ENCODE data around the gene SLC22A5.
A peak's percentile ranks its signal among the peaks of the same experiment; 100 is the strongest.

The SLC22A5 gene

DNA sequence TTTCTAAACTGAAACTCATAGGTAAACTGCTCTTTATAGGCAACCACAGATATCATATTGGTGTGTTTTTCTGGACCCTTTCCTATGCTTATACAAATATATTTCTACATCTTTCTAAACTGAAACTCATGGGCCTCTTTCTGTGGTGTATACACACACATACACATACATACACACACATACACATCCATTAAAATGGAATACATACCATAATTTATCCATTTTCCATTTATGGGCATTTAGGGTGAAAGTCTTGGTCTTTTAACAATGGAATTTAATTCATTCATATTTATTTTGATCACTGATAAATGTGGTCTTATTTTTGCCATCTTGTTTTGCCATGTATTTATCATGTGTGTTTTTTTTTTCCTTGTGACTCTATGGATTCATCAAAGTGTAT, 44.1 kb downstream of the SLC22A5 start:
- DNase-seq (ENCODE audit: low spot score): no peak

DNA sequence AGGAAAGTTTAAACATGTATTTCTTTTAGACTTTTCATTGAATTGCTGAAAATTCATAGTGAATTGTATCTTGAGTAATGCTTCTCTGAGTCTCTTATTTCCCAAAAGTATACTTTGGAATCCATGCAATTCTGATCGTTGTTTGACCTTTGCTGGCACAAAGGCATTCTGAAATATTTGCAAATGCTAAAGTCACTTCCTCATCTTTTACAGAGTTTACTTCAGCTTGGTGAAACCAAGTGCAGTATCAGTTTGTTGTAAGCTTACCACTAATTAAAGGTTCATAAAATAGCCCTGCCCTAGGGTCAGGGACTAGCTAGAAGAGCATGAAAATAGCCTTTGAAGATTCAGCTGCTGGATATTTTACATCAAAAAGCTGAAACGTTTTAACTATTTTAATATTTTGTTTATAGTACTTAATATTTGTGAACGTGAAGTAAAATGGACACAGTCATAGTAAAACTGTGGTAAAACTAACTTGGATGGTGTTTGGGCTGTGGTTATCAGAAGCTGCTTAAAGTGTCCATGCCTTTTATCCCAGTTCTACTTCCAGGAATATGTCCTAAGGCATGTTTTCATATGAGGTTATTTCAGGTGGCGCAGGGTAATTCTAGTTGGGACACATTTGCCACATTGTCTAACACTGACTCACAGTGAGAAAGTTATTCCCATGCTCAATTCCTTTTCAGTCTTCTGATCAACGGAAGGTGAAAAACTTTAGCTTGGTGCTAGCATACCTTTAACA, 45.3 kb downstream of the SLC22A5 start:
- peak; percentile 56 for DNase-seq (ENCODE audit: low spot score)

DNA sequence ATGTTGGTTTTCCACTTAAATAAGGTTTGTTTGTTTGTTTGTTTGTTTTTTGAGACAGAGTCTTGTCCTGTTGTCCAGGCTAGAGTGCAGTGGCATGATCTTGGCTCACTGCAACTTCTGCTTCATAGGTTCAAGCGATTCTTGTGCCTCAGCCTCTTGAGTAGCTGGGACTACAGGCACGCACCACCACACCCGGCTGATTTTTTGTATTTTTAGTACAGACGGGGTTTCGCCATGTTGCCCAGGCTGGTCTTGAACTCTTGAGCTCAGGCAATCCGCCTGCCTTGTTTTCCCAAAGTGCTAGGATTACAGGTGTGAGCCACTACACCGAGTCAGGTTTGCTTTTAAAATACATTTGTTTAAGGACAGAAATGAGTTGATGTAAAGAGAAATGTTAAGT, 46.0 kb downstream of the SLC22A5 start:
- peak; percentile 35 for DNase-seq (ENCODE audit: low spot score)

DNA sequence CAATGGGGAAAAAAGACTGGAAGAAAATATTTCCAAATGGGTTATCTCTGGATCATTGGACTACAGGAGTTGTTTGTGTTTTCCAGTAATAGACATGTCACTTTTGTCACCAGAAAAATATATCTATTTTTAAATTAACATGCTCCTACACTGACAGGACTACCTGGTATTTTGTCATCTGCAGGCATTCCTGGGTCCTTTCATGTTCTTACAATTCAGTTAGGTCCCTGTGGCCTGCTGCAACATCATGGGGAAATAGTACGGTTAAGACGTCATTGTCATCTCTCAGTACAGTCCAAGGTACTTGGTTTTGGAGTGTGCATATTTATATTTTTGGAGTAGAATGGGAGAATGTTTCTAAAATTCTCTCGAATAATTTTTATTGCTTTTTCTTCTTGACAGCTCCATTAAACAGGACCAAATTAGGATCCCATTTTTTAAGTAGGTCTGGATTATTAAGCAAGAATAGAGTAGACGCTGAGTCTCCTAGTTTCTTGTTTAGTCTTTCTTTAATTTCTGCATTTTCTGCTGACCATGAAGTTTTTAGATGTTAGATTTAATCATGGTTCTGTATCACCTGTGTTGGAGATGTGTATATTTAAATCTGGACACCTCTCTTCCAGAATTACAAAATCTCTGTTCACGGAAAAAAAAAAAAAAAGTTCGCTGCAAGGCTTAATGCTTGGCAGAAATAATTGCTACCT, 46.9 kb downstream of the SLC22A5 start:
- DNase-seq (ENCODE audit: low spot score): no peak

- DNase-seq (ENCODE audit: low spot score): no peak
Measured at GRCh38 chr5:132417010-132417439, 47.5 kb downstream of the SLC22A5 start.

DNA sequence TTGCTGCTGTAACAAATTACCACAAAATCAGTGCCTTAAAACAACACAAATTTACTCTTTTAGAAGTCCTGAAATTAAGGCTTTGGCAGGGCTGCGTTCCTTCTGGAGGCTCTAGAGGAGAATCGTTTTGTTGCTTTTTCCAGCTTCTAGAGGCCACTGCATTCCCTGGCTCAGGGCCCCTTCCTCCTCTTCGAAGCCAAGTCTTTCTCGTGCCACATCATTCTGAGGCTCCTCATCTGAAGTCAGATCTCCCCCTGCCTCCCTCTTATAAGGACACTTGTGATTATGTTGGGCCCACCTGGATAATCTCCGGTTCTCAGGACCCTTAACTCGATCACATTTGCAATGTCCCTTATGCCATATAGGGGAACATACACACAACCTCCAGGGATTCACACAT, 48.0 kb downstream of the SLC22A5 start:
- no peak for DNase-seq (ENCODE audit: low spot score)

GRCh38 chr5:132417889-132418485, 48.5 kb downstream of the SLC22A5 start:
- no peak for DNase-seq (ENCODE audit: low spot score)

DNA sequence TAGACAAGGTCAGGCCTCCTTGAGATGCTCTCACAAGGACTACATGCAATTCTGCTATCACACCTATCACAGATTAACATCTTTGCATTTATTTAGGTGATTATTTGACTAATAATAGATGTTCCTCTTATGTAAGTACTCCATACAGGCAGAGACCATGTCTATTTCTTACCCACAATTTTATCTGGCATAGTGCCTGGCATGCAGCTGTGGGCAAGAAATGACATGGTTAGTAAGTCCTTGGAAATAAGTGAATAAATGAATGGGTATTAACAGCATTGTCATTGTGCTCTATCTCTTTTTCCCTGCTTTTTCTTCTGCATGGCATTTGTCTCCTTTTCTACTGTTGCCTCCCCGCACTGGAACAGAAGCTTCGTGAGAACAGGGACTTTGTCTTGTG, 49.4 kb downstream of the SLC22A5 start:
- DNase-seq (ENCODE audit: low spot score): peak; percentile 43

DNA sequence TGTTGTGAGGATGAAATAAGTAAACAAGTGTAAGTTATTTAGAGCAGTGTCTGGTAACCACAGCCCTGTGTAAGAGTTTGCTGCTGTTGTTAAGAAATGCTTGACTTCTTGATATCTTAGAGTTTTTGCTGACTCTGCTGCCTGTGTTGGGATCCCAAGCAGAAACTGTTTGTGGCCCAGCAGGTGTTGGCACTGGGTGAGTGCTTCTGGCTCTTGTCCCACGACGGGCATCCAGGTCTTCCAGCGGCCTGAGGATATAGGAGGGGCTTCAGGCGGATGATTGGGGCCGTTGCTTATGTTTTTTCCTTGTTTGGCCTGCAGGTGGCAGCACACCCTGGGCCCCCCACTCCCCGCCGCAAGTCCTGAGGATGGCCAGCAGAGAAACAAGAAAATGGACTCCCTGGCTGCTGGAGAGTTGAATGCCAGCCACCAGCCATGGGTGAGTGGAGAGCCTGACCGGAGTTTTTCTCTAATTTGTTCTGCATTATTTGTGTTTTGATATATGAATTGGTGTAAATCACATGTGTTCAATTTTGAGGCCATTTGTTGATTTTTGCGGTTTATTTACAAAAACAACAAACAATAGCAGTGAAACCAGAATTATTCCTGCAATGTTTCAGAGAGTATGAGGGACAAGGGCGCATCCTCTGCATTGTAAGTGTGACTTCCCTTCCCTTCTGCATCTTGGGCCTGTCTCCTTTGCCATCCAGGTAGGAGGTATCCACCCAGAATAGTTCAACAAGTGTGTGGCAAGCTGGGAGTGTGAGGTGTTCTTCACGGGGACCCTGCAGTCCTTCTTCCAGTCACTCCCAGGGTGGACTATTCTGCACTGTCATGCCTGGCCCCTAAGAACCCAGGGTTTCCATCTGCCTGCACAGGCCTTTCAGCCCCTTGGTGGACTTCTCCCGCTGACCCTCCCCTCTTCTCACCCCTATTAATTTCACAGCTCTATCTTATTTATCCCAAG, 50.3 kb downstream of the SLC22A5 start:
- peak; percentile 84 for DNase-seq (ENCODE audit: low spot score)

- DNase-seq (ENCODE audit: low spot score): peak; percentile 92
Measured at GRCh38 chr5:132420706-132421272, 51.3 kb downstream of the SLC22A5 start.

GRCh38 chr5:132421462-132421861, 52.0 kb downstream of the SLC22A5 start:
- DNase-seq (ENCODE audit: low spot score): peak; percentile 44

DNA sequence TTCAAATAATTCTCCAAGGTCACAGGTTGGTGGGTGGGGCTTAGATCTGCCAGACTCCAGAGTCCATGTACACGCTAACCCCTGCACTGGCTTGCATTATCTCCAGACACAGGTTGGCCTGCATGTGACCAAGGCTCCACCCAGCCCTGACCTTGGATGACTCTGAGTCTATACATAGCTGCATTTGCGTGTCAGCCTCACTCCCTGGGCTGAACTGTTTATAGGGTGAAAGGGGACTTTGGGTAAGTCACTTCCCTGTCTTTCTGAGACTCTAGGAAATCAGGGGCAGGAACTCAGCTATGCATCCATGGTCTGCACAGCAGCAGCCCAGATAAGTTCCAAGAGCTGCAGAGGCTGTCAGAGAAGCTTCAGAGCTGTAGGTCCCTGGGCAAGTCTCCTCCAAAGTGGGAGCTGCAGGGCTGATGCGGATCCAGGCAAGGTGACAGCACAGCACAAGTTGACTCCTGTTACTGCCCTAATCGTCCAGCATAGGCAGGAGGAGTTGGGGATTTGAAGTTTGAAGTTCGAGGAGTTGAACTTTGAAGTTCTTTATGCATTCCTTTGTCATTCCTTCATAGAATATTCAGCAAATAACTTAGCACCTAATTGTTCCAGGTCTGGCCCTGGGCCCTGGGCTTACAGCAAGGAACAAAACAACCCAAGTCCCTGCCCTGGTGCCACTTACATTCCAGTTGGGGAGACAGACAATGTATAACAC, 53.4 kb downstream of the SLC22A5 start:
- DNase-seq (ENCODE audit: low spot score): peak; percentile 81

DNA sequence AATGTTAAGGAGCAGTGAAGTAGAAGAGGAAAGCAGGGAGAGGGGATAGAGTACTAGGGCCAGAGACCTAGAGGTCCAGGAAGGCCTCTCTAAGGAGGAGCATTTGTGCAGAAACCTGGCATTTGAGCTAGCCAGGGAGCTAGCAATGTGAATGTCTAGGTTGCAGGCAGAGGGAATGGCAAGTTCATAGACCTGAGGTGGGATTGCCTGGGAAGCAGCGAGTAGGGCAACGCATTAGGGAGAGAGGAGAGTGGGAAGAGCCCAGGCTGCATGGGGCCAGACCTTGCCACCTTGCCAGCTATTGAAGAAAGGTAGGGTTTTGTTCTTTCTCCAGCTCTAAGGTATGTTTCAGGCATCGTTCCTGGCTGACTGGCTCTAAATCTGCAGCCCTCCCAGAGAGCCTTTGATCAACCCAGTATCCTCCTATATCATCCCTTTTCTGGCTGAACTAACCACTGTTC, 54.0 kb downstream of the SLC22A5 start:
- DNase-seq (ENCODE audit: low spot score): no peak

GRCh38 chr5:132424167-132424880, 54.8 kb downstream of the SLC22A5 start:
- no peak for DNase-seq (ENCODE audit: low spot score)

GRCh38 chr5:132425009-132425937, 55.8 kb downstream of the SLC22A5 start:
- peak; percentile 90 for DNase-seq (ENCODE audit: low spot score)

DNA sequence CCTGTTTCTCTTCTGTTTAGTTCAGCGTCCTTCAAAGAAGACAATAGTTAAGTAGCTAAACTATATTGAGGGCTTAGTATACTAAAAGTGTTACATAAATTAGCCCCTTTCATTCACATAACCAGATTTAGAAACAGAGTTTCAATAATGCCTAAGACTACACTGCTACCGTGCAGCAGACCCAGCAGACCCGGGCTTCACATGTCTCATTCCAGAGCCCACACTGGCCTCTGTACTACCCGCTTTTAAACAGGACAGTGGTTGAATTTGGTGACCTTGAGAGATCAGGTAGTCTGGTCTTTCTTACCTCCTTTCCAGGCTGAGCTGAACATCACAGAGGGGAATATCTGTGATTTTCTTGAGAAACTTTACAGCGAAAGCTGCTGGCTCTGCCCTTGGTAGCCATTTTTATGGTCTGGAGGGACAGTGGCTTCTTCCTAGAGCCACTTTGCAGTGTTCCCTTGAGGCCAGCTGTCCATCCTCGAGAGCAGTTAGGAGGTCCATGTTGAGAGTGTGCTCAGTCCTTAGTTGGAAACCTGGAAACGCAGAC, 56.5 kb downstream of the SLC22A5 start:
- DNase-seq (ENCODE audit: low spot score): no peak

- peak; percentile 82 for DNase-seq (ENCODE audit: low spot score)
Measured at GRCh38 chr5:132426525-132427138, 57.1 kb downstream of the SLC22A5 start.

All from NAMALWA (cell line).